CD4-positive, alpha-beta T cell treated with Interleukin-6 at 100 ng/mL for 8 hours (primary cell): ENCODE measurements around the gene SEMA5A.

ENCODE experiments used
- DNase-seq: peaks from one replicate; pipeline ENCODE4 v3.0.0-alpha.2; 2020; ENCODE audit warnings: mixed read lengths, low spot score

SEMA5A gene

DNA sequence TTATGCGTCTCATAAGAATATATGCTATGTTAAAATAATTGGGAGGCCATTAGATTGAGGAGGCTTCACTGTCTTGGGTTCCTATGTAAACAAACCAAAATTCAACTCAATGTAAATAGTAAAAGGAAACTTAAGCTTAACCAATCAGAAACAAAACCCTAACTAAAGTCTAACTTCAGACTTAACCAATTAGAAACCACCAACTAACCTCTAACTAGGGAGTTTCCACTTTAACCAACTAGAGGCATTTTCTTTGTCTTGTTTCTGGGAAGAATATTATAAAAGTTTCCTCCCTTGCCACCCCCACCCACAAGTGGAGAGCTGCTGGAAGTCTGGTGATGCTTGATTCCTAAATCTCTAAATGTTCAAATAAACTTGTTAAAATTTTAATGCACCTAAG, 214.5 kb downstream of the SEMA5A start:
- DNase-seq, result no peak

DNA sequence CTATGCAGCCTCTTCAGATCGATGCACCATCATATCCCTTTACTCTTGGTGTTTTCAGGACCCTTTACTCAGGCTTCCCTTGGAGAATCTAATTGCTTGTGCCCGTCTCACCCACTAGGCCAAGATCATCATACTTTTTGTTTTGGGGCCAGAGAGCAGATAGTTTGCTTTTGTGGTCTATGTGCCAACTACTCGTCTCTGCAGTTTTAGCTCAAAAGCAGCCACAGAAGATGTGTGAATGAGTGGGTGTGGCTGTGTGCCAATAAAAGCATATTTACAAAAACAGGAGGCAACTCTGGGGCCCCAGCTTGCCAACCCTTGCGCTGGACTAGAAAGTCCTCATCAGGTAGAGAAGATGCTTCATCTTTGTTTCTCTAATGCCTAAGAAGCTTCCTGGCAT, 216.8 kb downstream of the SEMA5A start:
- no peak for DNase-seq

DNA sequence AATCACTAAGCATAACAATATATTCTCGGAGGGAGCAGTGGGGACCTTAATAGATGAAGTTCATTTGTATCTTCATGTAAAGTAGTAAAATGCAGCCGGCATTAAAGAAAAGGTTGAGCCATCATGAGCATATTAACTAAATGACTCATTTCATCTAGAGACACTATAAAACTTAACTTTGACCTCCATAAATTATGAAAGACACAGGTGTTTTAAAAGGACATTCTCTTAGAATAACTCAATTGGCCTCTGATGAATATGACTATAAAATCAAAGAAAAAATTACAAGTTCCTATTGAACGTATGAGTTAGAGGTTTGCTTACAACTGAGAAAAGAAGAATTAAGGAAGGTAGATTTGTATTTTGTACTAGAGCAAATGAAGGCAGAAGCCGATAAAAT, 220.3 kb downstream of the SEMA5A start:
- DNase-seq, result no peak

DNA sequence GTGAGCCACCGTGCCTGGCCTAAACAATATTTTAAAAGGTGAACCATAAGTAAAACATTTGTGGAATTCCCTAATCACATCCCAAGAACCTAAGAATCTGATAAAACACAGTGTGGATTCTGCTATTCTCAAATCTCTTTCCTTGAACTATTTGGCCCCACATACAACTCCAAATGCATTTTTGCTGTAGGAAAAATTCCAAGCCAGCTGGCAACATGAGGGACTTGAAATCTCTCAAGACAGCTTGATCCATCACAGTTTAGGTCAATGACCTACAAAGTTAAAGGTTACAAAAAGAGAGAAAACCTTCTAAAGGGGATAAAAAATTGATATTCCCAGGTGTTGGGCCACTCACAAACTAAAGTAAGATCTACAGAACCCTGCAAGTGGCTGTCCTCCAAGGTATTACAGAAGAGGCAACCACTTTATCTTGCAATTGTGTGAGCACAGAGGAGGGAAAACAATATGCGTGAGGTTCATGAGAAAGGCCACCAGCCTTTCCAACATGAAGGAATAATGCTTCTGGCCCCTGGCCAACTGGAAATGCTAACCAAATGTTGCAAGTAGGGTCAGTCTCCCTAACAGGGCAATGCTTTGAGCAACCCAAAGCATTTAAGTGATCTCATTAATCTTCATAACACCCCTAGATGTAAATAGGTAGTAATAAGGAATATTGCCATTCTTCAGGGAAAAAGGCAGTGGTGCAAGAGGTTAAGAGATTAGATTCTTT, 221.4 kb downstream of the SEMA5A start:
- DNase-seq, result no peak

DNA sequence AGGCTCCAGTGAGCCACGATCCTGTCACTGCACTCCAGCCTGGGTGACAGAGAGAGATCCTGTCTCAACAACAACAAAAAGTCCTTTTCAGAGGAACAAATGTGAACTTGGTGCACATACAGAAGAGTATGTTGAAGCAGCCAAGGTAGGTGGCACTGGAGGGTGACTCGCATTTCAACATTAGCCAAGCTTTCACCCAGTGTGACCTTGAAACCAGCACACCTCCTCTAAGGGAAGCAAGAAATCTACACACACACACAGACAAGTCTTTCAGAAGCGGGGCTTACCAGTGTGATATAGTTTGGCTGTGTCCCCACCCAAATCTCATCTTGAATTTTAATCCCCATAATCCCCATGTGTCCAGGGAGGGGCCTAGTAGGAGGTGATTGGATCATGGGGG, 225.2 kb downstream of the SEMA5A start:
- DNase-seq, result no peak

DNA sequence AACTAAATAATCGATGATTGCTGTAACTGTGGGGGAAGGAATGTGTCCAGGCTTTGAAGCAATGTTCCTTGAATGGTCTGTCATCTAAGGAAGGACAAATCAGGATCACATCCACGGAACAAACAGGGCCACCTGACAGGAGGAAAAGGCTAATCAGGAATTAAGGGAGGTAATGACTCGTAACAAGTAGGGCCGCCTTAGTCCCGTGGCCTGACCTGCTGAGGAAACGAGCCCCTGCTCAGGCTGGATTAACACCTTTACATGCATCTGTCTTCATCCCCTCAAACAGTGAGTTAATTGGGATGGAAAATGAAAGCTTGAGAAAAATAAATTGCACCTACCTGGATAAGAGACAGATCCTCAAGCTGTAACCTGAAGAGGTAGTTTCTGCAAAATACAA, 227.8 kb downstream of the SEMA5A start:
- no peak for DNase-seq

DNA sequence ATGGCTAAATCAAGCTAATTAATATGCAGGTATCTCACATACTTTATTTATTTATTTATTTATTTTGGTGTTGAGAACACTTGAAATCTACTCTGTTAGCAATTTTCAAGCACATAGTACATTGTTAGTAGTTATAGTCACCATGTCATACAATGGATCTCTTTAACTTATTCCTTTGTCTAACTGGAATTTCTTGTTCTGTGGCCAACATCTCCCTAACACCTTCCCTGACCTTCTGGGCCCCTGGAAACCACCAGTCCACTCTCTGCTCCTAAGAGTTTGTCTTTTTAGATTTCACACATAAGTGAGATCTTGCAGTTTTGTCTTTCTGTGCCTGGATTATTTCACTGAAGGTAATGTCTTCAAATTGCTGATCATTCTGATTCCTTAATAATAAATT, 229.1 kb downstream of the SEMA5A start:
- DNase-seq, result no peak

DNA sequence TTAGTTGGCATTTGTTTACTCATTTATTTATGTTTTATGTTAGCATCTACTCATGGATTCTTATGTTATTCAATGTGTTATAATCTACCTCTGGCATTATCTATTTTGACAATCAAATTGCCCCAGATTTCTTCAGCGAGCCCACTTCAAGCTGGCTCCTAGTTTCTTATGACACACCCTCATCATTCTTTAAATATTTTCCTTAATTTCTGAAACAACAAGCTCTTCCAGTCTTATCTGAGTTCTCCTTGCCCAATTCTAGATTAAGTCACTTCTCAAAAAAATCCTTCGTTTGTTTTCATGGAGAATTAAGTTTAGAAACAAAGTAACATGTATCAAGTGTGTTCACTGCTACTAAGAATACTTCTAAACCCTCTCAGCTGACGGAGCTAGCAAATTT, 229.8 kb downstream of the SEMA5A start:
- no peak for DNase-seq

DNA sequence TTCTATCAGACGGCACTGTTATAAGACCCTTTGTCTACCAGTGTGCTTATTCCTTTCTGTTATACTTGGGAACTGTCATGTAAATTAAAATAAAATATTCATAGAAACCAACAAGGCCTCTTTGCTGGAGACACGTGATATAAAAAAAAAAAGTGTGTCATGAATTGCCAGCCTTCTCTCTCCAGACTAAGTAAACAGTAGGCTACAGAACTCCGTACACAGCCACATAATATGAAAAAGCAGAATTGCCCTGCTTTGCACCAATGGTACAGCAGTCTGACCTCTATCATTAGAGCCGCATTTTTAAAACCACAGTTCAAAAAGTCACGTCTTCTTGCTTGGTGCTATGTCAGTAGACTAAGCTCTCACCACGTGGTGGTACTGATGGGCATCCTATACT, 231.3 kb downstream of the SEMA5A start:
- DNase-seq, result no peak

DNA sequence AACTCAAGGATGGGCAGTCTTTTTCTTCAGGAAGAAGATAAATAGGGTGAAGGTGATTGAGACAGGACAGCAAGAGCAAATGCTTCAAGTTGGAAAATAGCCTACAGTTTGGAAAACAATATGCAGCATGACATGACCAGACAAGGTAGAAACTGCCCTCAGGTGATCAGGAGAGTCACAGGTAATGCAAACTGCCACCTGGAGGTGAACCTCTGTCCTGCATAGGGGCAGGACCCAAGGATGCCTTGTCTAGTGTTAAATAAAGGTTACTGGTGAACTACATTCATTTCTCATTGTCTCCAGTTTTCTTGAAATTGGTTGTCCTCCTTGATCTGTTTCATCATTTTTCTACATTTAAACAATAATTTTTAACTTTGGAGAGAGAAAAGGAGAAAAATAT, 232.1 kb downstream of the SEMA5A start:
- DNase-seq, result no peak

DNA sequence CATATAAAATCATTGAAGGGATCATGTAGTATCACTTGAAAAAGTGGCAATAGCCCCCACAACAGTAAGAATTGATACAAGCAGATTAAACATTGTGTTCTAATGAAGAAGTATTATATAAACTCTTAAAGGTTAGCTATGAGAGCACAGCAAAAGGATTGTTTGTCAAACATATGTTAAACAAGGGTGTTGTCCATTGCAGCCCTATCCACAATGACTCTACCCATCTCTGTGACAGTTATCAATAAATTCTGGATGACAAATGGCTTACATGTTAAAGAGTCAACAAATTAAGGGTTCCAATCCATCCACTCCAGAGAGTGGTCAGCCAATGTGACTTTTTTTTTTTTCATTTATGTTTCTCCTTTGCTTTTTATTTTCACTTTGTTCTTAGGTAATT, 238.7 kb downstream of the SEMA5A start:
- no peak for DNase-seq

DNA sequence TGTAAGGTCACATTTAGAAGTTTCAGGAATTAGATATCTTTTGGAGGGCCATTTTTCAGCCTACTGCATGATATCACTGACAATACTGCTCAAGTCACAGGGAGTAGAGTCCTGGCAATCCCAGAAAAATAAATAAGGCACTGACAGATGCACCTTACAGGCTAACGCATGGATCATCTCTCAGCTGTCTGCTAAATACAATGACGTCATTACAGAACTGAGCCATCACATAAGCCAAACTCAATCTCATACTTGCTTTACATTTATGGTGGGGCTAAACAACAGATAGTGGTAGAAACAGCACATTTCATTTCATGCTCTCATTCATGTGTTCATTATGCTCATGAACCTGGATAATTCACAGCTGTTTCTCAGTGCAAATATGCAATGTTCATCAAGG, 243.7 kb downstream of the SEMA5A start:
- DNase-seq, result no peak

DNA sequence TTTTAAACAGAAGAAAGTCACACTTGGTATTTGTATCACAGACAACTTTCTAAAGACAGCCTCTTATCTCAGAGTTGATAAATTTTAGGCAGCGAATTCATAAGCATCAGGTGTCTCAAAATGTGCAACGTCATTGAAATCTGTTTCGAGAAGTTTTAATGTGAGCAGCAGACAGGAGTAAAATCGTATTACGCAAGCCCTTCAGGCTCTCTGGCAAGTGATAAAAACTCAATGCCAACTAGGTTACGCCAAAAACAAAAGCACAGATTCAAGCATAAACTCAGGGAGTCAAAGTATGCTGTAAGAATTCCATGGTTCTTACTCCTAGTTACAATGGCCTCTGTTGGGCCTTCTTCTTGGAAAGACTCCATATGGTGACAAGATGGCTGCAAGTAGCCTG, 244.7 kb downstream of the SEMA5A start:
- no peak for DNase-seq

DNA sequence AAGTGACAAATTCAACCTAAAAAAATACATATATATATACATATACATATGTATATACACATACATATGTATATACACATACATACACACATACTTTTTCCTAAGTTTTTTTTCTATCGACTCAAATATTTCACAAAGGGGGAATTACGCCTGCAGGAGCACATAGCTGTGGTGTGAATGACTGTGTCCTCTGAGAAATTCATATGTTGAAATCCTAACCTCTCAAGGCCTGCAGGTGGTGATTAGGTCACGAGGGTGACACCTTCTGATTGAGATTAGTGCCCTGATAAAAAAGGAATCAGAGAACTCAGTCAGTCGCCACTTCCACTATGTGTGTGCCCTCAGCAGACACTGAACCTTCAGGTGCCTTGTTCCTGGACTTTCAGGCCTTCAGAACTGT, 248.7 kb downstream of the SEMA5A start:
- DNase-seq, result no peak

DNA sequence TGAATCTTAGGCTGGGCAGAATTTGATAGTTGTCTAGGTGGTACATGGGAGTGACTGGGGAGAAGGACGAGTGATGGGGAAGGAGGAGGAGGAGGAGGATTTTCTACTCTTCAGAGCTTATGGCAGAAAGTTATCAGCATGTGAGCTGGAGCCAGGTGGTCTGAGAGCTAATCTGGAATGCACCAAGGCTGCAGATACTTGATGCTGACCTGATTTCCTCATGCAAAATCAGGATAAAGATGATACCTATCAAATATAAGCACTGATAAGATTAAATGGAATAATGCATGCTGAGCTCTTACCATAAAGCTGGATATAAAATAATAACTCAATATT, 250.4 kb downstream of the SEMA5A start:
- no peak for DNase-seq

DNA sequence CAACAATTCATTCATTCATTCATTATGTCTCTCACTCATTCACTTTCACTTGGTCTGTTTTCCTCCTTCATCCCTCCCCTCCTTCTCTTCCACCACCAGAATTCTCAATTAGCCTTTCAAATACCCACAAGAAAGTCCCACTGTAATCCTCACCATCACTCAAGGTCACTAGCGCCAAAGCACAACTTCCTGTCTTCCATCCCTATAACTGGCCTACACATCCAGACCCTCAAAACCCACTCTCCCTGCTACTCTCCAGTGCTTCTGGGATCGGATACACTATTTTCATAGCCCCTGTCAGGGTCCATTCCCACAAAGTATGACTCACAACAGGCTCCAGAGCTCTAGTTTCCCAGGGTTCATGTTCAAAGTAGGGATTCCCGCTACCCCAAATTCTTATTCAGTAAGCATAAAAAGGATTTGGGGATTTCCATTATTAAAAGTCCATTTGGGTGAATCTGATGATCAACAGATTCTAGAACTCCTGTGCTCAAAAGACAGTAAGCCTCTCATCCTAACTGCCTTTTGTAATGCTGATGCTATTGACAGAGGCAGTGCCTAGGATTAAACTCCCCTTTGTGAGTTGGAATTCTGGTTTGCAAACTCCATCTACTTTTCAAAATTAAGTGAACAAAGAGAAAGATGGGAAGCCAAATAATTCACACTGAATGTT, 250.9 kb downstream of the SEMA5A start:
- DNase-seq, result no peak

DNA sequence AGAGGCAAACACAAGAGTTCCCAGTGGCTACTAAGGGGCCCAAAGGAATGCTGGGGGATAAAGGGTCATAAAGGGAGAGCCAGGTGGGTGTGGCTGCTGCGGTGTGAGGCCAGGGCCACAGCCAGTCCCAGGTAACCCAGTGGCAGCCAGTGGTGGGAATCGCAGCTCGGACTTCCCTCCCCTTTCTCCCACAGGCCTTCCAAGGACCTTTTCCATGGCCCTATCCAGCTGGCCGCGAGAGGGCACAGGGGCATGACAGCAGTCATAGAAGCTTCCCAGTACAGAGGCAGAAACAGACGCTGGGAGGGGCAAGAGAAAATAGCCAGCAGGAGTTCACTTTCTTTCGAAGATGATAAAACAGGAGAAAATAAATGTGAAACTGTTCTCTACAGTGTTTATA, 257.6 kb downstream of the SEMA5A start:
- no peak for DNase-seq

DNA sequence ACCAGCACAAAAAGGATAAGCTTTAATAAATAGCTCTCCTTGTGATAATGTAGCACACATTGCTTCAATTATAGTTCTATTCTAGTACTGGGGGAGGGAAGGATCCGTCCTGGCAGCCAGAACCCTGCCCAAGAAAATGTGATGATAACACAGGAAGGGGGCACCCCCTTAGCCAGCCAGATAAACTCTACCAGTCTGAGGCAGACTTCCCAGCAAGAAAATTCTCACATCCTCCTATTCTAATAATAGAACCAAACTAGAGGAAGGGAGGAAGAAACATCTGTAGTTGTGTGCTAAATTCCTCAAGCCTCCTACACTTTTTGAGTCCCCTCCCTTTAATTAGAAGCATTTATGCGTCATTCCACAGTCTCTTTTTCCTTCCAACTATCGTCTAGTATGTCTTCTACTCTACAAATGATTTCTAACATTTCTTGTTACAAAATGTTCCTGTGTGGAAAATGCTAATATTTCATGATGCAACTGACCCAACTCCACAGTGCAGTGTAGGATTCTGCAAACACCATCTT, 261.0 kb downstream of the SEMA5A start:
- DNase-seq, result no peak

DNA sequence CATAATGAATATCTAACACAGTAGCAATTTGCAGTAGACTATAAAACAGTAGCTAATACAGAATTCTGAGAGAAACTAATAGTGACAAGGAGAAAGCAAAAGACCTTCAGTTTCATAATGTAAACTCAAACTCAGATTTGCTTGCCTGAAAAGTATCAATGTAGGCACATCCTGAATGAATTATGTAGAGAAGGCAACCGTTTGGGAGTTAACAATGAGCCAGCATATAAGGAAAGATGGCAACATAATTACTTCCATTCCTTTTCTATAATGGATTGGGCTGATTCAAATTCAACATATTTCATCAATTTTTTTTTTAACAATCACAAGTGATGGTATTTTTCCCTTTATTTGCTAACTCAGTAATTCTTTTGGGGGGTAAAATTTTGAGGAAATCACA, 261.6 kb downstream of the SEMA5A start:
- no peak for DNase-seq

DNA sequence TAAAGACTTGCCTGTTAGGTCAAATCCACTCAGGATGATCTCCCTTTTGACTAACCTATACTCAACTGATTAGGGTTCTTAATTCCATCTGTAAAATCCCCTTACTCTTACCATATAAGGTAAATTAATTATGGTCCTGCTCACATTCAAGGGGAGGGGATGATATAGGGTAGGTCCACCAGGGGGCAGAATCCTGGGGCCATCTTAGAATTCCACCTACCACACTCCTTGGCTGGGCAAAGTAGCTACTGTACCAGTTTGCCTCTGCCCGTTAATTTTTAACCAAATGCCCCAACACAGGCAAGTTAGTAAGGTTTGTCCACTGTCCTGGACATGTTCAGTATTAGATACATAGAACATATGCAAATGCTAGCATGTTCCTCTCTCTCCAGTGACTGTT, 262.4 kb downstream of the SEMA5A start:
- DNase-seq, result no peak

DNA sequence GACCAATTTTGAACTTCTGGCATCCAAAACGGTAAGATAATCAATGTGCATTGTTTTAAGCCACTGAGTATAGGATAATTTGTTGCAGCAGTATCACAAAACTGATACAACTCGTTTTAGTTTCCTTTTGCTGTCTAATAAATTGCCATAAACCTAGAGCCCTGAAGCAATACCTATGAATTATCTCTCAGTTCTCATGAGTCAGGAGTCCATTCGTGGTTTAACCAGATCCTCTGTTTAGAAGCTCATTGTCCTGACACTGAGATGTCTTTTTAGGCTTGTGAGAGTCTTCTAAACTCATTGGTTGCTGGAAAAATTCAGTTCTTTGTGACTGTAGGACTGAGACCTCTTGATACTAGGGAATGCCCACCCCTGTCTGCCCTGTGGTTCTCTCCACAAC, 262.9 kb downstream of the SEMA5A start:
- no peak for DNase-seq

DNA sequence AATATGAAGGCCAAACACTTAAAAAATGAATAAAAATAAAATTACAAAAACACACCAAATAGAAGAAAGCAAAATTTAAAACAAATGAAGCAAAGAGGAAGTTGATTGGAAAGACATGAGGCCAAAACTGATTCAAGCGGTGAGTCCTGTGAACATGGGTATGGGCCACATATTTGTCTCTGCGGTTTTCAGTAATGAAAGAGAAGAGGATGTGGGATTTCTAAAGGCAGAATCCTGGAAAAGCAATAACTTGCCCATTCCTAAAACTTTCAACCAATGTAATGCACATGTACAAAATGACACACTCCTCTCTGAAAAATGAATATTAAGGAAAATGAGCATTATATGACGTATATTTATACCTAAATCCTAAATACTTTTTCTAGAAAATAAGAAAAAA, 263.7 kb downstream of the SEMA5A start:
- no peak for DNase-seq

DNA sequence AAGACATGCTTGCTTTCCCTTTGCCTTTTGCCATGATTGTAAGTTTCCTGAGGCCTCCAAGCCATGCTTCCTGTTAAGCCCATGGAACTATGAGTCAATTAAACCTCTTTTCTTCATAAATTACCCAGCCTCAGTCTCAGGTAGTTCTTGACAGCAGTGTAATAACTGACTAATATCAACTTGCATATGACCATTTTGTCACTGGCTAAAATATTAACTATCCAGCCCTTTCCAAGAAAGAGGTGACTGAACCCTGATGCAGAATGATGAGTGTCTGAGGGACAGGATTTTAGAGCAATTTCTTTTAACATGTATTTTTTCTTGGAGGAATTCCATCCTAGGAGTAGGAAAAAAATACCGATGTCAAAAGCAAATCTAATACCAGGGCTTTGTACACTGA, 266.1 kb downstream of the SEMA5A start:
- DNase-seq, result no peak
